Measurements from ENCODE around the gene WASHC1.
"Not testable (repeated sequence)": the region's sequence is repeated elsewhere in the genome, so short reads cannot be mapped to it uniquely, and the experiment has no call there.

DNA sequence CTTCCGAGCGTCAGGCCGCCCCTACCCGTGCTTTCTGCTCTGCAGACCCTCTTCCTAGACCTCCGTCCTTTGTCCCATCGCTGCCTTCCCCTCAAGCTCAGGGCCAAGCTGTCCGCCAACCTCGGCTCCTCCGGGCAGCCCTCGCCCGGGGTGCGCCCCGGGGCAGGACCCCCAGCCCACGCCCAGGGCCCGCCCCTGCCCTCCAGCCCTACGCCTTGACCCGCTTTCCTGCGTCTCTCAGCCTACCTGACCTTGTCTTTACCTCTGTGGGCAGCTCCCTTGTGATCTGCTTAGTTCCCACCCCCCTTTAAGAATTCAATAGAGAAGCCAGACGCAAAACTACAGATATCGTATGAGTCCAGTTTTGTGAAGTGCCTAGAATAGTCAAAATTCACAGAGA, at the start of gene WASHC1:
- TF ChIP-seq, protein P1, sequence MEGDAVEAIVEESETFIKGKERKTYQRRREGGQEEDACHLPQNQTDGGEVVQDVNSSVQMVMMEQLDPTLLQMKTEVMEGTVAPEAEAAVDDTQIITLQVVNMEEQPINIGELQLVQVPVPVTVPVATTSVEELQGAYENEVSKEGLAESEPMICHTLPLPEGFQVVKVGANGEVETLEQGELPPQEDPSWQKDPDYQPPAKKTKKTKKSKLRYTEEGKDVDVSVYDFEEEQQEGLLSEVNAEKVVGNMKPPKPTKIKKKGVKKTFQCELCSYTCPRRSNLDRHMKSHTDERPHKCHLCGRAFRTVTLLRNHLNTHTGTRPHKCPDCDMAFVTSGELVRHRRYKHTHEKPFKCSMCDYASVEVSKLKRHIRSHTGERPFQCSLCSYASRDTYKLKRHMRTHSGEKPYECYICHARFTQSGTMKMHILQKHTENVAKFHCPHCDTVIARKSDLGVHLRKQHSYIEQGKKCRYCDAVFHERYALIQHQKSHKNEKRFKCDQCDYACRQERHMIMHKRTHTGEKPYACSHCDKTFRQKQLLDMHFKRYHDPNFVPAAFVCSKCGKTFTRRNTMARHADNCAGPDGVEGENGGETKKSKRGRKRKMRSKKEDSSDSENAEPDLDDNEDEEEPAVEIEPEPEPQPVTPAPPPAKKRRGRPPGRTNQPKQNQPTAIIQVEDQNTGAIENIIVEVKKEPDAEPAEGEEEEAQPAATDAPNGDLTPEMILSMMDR (IDR thresholded peaks at IDR 0.05), result not testable (repeated sequence)
- not testable (repeated sequence) for TF ChIP-seq POLR2A (IDR thresholded peaks at IDR 0.05)

All from adrenal gland (tissue), 5 donors.